GM19395 (cell line): Measurements from ENCODE around the gene HBA1.
"Not testable (repeated sequence)": the region's sequence is repeated elsewhere in the genome, so short reads cannot be mapped to it uniquely, and the experiment has no call there.

Source experiments
- ATAC-seq: cut with Tn5 transposase; IDR thresholded peaks from one replicate; pipeline ENCODE4 v1.9.1; 2021; ENCODE audit warnings: mild to moderate bottlenecking, moderate library complexity; ENCODE audit not compliant: unreplicated experiment

Gene HBA1

DNA sequence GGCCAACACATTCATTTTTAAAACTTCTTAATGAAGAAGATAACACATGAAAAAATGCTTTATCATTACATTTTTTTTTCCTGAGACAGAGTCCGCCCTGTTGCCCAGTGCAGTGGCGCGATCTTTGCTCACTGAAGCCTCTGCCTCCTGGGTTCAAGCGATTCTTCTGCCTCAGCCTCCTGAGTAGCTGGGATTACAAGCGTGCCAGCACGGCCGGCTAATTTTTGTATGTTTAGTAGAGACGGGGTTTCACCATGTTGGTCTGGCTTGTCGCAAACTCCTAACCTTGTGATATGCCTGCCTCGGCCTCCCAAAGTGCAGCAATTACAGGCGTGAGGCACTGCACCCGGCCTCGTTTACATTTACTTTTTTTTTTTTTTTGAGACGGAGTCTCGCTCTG, 17.0 kb downstream of the HBA1 start:
- no peak for ATAC-seq

DNA sequence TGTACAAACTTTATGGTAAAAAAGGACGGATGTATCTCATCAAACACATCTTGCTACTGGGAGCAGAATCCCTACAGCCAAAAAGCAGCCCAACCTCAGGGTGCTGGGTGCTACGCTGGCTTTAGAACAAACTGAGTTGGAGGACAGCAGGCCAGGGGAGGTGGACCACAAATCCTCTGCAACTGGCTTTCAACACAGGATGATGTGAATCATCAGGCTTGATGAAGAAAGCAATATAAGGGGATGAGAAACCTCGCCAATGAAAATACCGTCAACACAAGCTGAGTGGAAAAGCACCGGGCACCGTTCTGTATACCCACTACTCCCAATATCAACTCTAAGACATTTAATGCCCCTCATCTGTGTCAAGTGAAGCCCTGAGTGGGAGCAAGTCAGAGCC, 18.0 kb downstream of the HBA1 start:
- ATAC-seq: no peak

DNA sequence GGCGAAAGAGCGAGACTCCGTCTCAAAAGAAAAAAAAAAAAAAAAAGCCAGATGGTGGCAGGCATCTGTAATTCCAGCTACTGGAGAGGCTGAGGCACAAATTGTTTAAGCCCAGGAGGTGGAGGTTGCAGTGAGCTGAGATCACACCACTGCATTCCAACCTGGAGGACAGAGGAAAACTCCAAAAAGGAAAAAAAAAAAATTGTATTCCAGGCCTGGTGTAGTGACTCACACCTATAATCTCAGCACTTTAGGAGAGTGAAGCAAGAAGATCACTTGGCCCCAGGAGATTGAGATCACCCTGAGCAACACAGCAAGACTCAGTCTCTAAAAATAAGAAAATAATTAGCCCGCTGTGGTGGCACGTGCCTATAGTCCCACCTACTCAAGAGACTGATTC, 23.9 kb downstream of the HBA1 start:
- ATAC-seq: no peak

DNA sequence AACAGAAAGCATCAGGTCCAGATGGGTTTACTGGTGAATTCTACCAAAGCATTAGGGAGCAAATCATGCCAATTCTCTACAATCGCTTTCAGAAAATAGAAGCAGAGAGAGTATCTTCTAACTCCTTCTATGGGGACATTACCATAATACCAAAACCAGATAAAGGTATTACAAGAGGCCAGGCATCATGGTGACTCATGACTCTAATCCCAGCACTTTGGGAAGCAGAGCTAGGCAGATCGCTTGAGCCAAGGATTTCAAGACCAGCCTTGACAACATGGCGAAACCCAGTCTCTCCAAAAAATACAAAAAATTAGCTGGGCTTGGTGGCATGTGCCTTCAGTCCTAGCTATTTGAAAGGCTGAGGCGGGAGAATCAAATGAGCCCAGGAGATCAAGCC, 26.8 kb downstream of the HBA1 start:
- ATAC-seq: no peak

DNA sequence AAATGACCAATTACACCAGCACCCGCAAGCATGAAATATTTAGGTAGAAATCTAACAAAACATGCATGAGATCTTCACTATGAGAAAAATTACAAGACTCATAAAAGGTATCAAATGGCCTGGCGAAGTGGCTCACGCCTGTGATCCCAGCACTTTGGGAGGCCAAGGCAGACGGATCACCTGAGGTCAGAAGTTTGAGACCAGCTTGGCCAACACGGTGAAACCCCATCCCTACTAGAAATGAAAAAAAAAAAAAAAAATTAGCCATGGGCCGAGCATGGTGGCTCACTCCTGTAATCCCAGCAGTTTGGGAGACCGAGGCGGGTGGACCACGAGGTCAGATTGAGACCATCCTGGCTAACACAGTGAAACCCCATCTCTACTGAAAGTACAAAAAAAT, 27.6 kb downstream of the HBA1 start:
- not testable (repeated sequence) for ATAC-seq

DNA sequence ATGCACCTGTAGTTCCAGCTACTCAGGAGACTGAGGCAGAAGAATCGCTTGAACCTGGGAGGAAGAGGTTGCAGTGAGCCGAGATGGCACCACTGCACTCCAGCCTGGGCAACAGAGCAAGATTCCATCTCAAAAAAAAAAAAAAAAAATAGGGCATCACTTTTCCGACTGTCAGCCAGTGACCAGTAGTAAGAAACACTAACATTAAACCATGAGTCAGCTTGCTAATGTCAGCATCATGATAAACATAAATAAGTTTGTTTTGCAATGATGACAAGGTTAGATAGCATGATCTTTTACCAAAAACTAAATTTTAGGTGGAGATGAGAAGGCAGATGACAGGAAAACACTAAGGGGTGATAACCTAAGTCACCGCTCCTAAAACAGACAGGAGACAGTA, 32.9 kb downstream of the HBA1 start:
- not testable (repeated sequence) for ATAC-seq

DNA sequence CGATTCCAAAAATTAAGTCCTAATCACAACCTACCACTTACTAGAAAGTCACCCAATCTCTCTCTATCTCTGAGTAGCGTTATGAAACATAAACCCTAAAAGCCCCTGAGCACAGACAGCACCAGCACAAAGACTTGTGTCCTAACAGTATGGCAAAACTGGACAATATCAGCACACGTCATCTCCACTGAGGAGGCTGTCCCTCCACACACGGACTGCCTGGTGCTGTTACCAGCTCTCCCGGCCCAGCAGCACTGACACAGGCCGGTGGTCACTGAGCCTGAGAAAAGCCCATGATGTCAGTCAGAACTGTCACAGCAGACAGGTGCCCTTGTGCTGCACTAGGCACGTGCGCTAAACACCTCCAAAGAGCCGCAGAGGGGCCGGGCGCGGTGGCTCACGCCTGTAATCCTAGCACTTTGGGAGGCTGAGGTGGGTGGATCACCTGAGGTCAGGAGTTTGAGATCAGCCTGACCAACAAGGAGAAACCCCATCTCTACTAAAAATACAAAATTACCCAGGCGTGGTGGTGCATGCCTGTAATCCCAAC, 35.2 kb downstream of the HBA1 start:
- not testable (repeated sequence) for ATAC-seq

DNA sequence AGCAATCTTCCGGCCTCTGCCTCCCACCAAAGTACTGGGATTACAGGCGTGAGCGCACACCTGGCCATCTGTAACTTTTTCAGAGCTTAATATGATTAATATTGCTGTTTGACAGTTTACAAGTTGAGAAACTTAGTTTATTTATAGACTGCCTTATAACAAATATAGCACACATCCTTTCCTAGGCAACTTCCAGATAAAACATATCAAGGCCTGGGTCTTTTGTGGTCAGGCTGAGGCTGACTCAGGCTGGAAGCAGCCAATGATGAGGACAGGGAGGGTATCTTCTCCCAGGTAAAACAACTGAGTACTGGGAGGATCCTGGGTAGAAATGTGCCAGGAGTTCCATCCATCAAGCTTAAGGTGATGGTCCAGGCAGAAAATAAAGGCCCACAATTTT, 36.5 kb downstream of the HBA1 start:
- no peak for ATAC-seq

DNA sequence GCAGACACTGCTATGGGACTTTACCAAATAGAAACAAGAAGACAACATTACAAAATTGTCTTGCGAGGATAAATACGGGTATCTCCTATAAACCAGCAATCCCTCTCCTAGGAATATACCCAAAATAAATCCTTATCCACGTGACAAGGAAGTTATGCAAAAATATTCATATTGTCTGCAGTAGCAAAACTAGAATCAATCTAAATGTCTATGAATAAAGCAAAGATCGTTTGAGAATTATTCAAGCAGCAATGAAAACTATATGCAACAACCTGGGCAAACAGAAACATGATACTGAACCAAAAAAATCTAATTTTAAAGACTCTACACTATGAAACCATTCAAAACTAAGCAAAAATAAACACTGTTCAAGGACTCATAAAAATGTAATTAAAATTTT, 43.5 kb downstream of the HBA1 start:
- ATAC-seq: no peak
